ENCODE results near the gene NHSL2. TPM values are rescaled to one million over a fixed set of nuclear protein-coding genes. Genes with fewer than 3 reads are reported as not detected.

The NHSL2 gene
- total and polyA plus RNA-seq, 2 of the 13 experiments (the other 11 are each of a cell fraction or from before 2014, with no cell fraction given): not detected

- FAIRE-seq (no peak), ATAC-seq (no peak), DNase-seq (ENCODE audit: low spot score) (no peak)
- Histone ChIP-seq H3K27me3 (ENCODE audit: control insufficient read depth in 1 of 2, insufficient read depth in 2 of 2, low read length in 2 of 2) (no peaks in the 10 kb centered on the region), H3K4me2 (ENCODE audit: low read depth, low read length) (peak overlapping the region; percentile 84), H3K4me3 (replicated peaks in 1 of 3; ENCODE audit: insufficient read depth in 1 of 3, low read depth in 2 of 3, low read length in 3 of 3) (peak overlapping the region; percentile 38 to 86 (median 83); a peak in 3 of 6 replicates), H3K79me2 (ENCODE audit: insufficient read depth, low read length) (peaks cover 16% of the 10 kb centered on the region), H3K4me1 (ENCODE audit: insufficient read depth, low read length) (peaks cover 13% of the 10 kb centered on the region), H3K9me3 (ENCODE audit: low read length) (no peaks in the 10 kb centered on the region), H2AFZ (ENCODE audit: low read length) (no peak overlapping the region), H3K9ac (ENCODE audit: insufficient read depth, low read depth, low read length) (peak overlapping the region; percentile 58), H3K36me3 (replicated peaks in 1 of 2; ENCODE audit: control insufficient read depth in 1 of 2, insufficient read depth in 2 of 2, low read length in 2 of 2) (peaks cover 0 to 3% of the 10 kb centered on the region in 2 experiments; a peak in 1 of 5 replicates), H4K20me1 (ENCODE audit: insufficient read depth, low read length) (no peaks in the 10 kb centered on the region), H3K27ac (ENCODE audit: extremely low read length, insufficient read depth, low read length) (no peak overlapping the region)
- in situ Hi-C loops (cut with HindIII; ENCODE audit: extremely low pct_ligation_motif_present, low pct_unique_long_range_greater_than_20kb): no loop called here
- intact Hi-C loops (cut with micrococcal nuclease; ENCODE audit: unreplicated experiment): loop anchor here (10.0 kb wide), 1 partner anchor 52 kb away; the partner anchor contains the start of gene ERCC6L
- ChIA-PET POLR2A (no interaction called here), CTCF (ENCODE audit: low intra/inter-chr PET ratio, low total read pairs) (no interaction called here)
- WGBS (ENCODE audit: low lambda C conversion rate): 93% methylated on average over 2 of the region's 2 CpGs
- BruUV-seq (replicated peaks): no TSS peak
- TF ChIP-seq SPEN (CRISPR knock-in tag; IDR thresholded peaks at IDR 0.05; ENCODE audit: low read depth) (no peak), ELK4 (CRISPR knock-in tag; IDR thresholded peaks at IDR 0.05; ENCODE audit: borderline replicate concordance) (no peak), ZNF580 (CRISPR knock-in tag; IDR thresholded peaks at IDR 0.05; ENCODE audit: borderline replicate concordance, low read depth) (no peak), SMAD1 (CRISPR knock-in tag; IDR thresholded peaks at IDR 0.05; ENCODE audit: borderline replicate concordance, low read depth) (no peak), TEAD3 (CRISPR knock-in tag; optimal IDR thresholded peaks at IDR 0.05; ENCODE audit: borderline replicate concordance) (no peak), ATM (IDR thresholded peaks at IDR 0.05; ENCODE audit: borderline replicate concordance) (no peak), TOE1 (CRISPR knock-in tag; IDR thresholded peaks at IDR 0.05) (no peak), NFE2L1 (CRISPR knock-in tag; IDR thresholded peaks at IDR 0.05; ENCODE audit: borderline replicate concordance) (no peak), ZNF776 (CRISPR knock-in tag; IDR thresholded peaks at IDR 0.05) (no peak), ZNF646 (CRISPR knock-in tag; IDR thresholded peaks at IDR 0.05) (no peak), SRSF9 (IDR thresholded peaks at IDR 0.05; ENCODE audit: borderline replicate concordance, insufficient read depth, low read depth, low read length, poor library complexity, severe bottlenecking) (no peak), MIER3 (CRISPR knock-in tag; IDR thresholded peaks at IDR 0.05; ENCODE audit: borderline replicate concordance) (no peak), ATF5 (CRISPR knock-in tag; IDR thresholded peaks at IDR 0.05; ENCODE audit: low read depth) (no peak)
These were observed 272.3 kb downstream of the NHSL2 start for GRCh38 chrX:72182924-72183323.

All from HepG2 (cell line).